ENCODE results near the gene POLE4. TPM values are rescaled to one million over a fixed set of nuclear protein-coding genes. Genes with fewer than 3 reads are reported as not detected.

The POLE4 gene
- total and polyA plus RNA-seq, 7 donors, result 26.7 to 147 (median 51.7) TPM

DNA sequence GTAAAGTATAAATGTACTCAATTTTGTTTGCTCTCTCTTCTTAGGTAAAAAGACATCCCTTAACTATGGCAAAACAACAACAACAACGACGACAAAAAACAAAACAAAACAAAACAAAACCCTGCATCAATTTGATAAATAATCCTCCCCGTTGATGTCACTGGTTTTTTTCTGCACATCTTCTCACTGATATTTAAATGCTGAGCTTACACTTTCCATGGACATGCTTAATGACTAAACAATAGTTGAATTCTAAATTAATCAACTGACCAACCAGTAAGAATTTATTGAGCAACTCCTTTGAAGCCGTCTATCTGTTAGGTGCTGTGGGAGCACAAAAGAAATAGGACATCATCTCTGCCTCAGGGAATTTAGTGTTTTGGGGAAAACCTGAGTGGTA lies 20.2 kb upstream of the POLE4 start:
- H3K27me3 ChIP-seq, result no peaks in the 10 kb centered on the region
- no peaks in the 10 kb centered on the region for H3K36me3 ChIP-seq
- H3K9me3 ChIP-seq, result no peaks in the 10 kb centered on the region
- DNase-seq, result no peak
- H3K4me1 ChIP-seq, result no peaks in the 10 kb centered on the region
- TF ChIP-seq, protein P1, sequence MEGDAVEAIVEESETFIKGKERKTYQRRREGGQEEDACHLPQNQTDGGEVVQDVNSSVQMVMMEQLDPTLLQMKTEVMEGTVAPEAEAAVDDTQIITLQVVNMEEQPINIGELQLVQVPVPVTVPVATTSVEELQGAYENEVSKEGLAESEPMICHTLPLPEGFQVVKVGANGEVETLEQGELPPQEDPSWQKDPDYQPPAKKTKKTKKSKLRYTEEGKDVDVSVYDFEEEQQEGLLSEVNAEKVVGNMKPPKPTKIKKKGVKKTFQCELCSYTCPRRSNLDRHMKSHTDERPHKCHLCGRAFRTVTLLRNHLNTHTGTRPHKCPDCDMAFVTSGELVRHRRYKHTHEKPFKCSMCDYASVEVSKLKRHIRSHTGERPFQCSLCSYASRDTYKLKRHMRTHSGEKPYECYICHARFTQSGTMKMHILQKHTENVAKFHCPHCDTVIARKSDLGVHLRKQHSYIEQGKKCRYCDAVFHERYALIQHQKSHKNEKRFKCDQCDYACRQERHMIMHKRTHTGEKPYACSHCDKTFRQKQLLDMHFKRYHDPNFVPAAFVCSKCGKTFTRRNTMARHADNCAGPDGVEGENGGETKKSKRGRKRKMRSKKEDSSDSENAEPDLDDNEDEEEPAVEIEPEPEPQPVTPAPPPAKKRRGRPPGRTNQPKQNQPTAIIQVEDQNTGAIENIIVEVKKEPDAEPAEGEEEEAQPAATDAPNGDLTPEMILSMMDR (IDR thresholded peaks at IDR 0.05), result no peak
- TF ChIP-seq POLR2AphosphoS5 (IDR thresholded peaks at IDR 0.05) (no peak), POLR2A (IDR thresholded peaks at IDR 0.05) (no peak)
- H3K27ac ChIP-seq, result no peak overlapping the region
- 92 to 97% methylated on average over 4 of the region's 4 CpGs for WGBS, 2 donors
- H3K4me3 ChIP-seq, result no peak overlapping the region
- intact Hi-C loops (cut with DNase I), result no loop called here

DNA sequence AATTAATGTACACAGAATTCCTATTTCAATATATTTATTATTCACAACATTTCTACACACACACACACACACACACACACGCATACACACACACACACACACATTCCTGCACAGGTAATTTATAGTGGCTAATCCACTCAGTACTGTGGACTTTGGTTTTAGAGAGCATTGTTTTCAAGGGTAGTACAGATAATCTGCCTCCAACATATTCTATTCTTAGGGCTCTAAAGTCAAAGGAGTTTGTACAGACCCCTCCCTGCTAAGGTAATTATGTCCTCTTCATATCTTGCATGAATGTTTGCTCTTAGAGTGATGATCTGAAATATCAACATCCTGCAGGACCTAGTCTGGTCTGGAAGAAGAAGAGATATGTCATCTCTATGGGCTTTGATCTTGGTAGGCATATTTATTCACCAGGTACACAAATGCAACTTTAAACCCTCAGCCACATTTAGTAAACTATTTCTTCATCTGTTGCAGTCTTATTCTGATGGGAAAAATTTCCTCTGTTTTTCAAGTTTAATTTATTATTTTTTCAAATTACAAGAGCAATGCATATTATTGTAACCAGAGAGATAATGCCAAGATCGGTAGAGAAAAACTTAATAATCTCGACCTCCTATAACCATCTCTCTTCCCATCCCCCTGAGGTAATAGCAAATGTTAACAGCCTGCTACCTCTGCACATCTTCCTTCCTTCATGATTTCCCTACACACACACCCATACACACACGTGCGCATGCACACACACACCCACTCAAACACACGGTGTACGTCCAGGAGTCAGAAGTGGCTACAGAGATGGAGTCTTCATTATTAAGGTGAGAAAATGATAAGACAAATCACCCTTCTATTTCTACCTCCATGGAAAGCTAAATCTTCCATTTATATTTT lies 18.3 kb upstream of the POLE4 start:
- H3K4me3 ChIP-seq, result no peak overlapping the region
- intact Hi-C loops (cut with DNase I), result no loop called here
- H3K4me1 ChIP-seq, result no peaks in the 10 kb centered on the region
- 49 to 80% methylated on average over 7 of the region's 7 CpGs for whole genome bisulfite sequencing, 2 donors
- no peaks in the 10 kb centered on the region for H3K27me3 ChIP-seq
- no peak overlapping the region for H3K27ac ChIP-seq
- DNase-seq, result no peak
- H3K9me3 ChIP-seq, result no peaks in the 10 kb centered on the region
- H3K36me3 ChIP-seq, result no peaks in the 10 kb centered on the region
- TF ChIP-seq, protein P1 (IDR thresholded peaks at IDR 0.05), result no peak
- TF ChIP-seq POLR2AphosphoS5 (IDR thresholded peaks at IDR 0.05), result no peak
- TF ChIP-seq POLR2A (IDR thresholded peaks at IDR 0.05), result no peak
- no peak for TF ChIP-seq EP300 (IDR thresholded peaks at IDR 0.05)

DNA sequence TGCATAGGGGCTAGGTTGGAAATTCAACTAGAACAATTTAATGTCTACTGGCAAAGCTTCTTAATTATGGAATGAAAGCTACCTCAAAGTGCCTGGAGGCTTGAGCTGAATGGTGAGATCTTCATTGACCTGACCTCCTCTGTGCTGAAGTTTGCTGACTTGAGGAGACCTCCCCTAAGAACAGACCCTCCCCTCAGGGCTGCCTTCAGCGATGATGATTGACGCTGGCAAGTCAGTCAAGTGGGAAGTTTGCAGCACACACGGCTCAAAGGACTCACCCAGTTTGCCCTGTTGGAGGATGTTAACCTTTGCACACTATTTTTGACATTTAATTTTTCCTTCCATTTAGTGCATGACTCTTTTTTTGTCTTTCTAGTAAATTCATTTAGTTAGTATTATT lies 17.2 kb upstream of the POLE4 start:
- WGBS, 2 donors, result 93 to 94% methylated on average over 3 of the region's 3 CpGs
- H3K27me3 ChIP-seq, result no peaks in the 10 kb centered on the region
- intact Hi-C loops (cut with DNase I), result no loop called here
- no peak overlapping the region for H3K27ac ChIP-seq
- H3K36me3 ChIP-seq, result no peaks in the 10 kb centered on the region
- no peaks in the 10 kb centered on the region for H3K4me1 ChIP-seq
- H3K4me3 ChIP-seq, result no peak overlapping the region
- DNase-seq, result no peak
- TF ChIP-seq POLR2AphosphoS5 (IDR thresholded peaks at IDR 0.05) (no peak), EP300 (IDR thresholded peaks at IDR 0.05) (no peak), POLR2A (IDR thresholded peaks at IDR 0.05) (no peak)
- TF ChIP-seq, protein P1 (IDR thresholded peaks at IDR 0.05), result no peak
- no peaks in the 10 kb centered on the region for H3K9me3 ChIP-seq

DNA sequence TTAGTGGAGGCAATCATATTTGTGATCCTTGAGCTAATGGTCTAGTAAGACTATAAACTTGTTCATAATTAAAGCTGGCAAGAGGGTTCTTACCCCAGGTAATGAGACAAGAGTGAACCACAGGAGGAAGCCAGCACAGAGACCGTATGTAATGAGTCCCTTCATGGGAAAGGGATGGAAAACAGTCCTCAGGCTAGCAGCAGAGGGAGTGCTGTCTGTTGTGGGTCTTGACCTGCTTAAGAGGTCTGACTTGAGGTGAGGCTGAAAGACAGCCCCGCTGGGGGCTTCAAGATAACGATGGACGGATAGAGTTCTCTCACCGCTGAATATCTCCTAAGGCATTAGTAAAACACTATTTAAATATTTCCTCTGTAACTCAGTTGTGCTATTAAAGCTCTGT lies 16.2 kb upstream of the POLE4 start:
- intact Hi-C loops (cut with DNase I), result no loop called here
- TF ChIP-seq POLR2AphosphoS5 (IDR thresholded peaks at IDR 0.05) (no peak), EP300 (IDR thresholded peaks at IDR 0.05) (no peak), POLR2A (IDR thresholded peaks at IDR 0.05) (no peak)
- TF ChIP-seq, protein P1 (IDR thresholded peaks at IDR 0.05), result no peak
- 91 to 94% methylated on average over 5 of the region's 5 CpGs for WGBS, 2 donors
- DNase-seq, result no peak
- no peak overlapping the region for H3K27ac ChIP-seq
- no peaks in the 10 kb centered on the region for H3K9me3 ChIP-seq
- no peaks in the 10 kb centered on the region for H3K27me3 ChIP-seq
- no peaks in the 10 kb centered on the region for H3K36me3 ChIP-seq
- H3K4me1 ChIP-seq, result no peaks in the 10 kb centered on the region
- no peak overlapping the region for H3K4me3 ChIP-seq
